OCI-LY7 (cell line): ENCODE measurements around the gene GCNT2.

Source experiments
- CTCF ChIP-seq: fragments of 200-600 bp; sonication (generic); conservative IDR thresholded peaks from 2 replicates; pipeline ENCODE4 v1.5.1; 2014; ENCODE audit warnings: mild to moderate bottlenecking, antibody characterized with exemption, low read length, moderate library complexity, mixed read lengths
- EZH2phosphoT487 ChIP-seq: fragments of 200-600 bp; sonication (generic); IDR thresholded peaks from 2 replicates; pipeline ENCODE4 v1.6.1; 2018; ENCODE audit warnings: low read depth, borderline replicate concordance, mild to moderate bottlenecking, mixed run types, antibody characterized with exemption, low read length, moderate library complexity, mixed read lengths

DNA sequence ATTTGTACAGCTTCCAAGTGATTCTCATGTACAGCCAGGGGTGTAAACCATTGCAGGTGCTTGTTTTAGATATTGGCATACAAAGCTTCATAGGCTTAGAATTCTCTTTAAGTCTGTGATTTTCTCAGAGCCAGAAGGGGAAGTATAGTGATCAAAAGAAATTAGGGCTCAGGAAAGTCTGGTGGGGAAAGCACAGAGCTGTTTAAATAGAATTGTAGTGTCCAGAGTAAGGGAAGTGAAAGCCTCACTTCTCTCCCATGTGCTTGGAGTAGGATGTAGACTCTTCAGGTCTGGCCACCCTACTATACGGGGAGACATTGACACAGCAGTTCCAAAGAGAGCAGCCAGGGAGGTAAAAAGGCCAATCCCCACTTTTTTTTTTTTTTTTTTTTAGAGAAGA lies 10.4 kb downstream of the GCNT2 start:
- TF ChIP-seq CTCF = no peak
- no peak for TF ChIP-seq EZH2phosphoT487
